GM18526 (cell line): Measurements from ENCODE around the gene CFC1.
"Not testable (repeated sequence)": the region's sequence is repeated elsewhere in the genome, so short reads cannot be mapped to it uniquely, and the experiment has no call there.

ENCODE experiments used
- POLR2A ChIP-seq: IDR thresholded peaks from 3 replicates; pipeline ENCODE4 v1.6.1; 2011; ENCODE audit not compliant: insufficient read length; ENCODE audit errors: extremely low read depth

Gene CFC1

DNA sequence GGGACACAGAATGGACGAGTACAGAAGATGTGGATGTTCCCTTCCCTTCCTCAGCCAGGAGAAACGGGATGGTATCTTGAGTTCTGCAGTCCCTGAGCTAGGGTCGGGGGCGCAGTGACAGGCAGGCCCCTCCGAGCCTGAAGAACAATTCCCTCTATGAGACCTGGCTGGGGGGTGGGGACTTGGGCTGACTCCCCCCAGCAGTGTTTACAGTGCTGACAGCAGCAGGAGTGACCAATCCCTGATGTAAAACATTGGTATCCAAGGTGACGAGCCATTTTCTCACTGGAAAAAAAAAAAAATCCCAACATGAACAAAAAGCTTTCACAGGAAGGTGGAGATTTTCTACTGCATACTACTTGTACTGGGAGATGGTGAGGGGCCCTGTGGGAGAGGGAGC is at the start of gene CFC1:
Gene CFC1, minus strand, starts transcription at position 183 of the 400 bp plus-strand sequence. CDS start 288 bp downstream, outside the sequence.
- TF ChIP-seq POLR2A: not testable (repeated sequence)

GRCh38 chr2:130611140-130611539 is 11.8 kb upstream of the CFC1 start, which contains the start of gene POTEJ:
Gene POTEJ, plus strand, starts transcription at chr2:130611440. Its CDS starts 93 bp downstream, at chr2:130611533.
- not testable (repeated sequence) for TF ChIP-seq POLR2A
